H1 (cell line): ENCODE results near the gene TFAP2C. TPM values are rescaled to one million over a fixed set of nuclear protein-coding genes. Genes with fewer than 3 reads are reported as not detected.
"Not testable (repeated sequence)": the region's sequence is repeated elsewhere in the genome, so short reads cannot be mapped to it uniquely, and the experiment has no call there.

ENCODE experiments used
- CTCF ChIA-PET: fragments of 300-600 bp; sonication (Branson Sonifier 250); formaldehyde crosslinking; loops from one replicate; lab custom pipeline; 2021; ENCODE audit not compliant: partially characterized antibody; lab: Charles Lee
- POLR2A ChIA-PET: fragments of 300-600 bp; sonication (Branson Sonifier 250); formaldehyde crosslinking; loops from one replicate; lab custom pipeline; 2021; ENCODE audit warnings: inconsistent platforms; ENCODE audit not compliant: partially characterized antibody; lab: Charles Lee
- DNase-seq, 2 experiments: peaks; one replicate each; pipeline versions ENCODE4 v3.0.0 to v3.0.0-alpha.2; 2010 to 2022; ENCODE audit warnings: low spot score in 2 of 2, low read depth in 1 of 2, mixed read lengths in 1 of 2
- FAIRE-seq: peaks from 2 replicates; lab custom pipeline; 2011; peaks lifted over from hg19 to GRCh38; lab: Jason Lieb, UNC
- H2AFZ ChIP-seq: 2 replicates; pipeline ENCODE4 v1.8.1; 2012; ENCODE audit warnings: low read length, inconsistent platforms
- H2AK5ac ChIP-seq: 2 replicates; pipeline ENCODE4 v1.6.1; 2013; ENCODE audit warnings: low read depth, low read length
- H2BK120ac ChIP-seq: replicated peaks from 2 replicates; pipeline ENCODE3; 2013; ENCODE audit warnings: low read depth, low read length, inconsistent platforms
- H2BK12ac ChIP-seq: 2 replicates; pipeline ENCODE4 v1.6.1; 2013; ENCODE audit warnings: low read depth, low read length
- H2BK15ac ChIP-seq: 2 replicates; pipeline ENCODE4 v1.6.1; 2013; ENCODE audit warnings: low read length
- H2BK20ac ChIP-seq: 2 replicates; pipeline ENCODE4 v1.6.1; 2013; ENCODE audit warnings: low read length
- H2BK5ac ChIP-seq: 2 replicates; pipeline ENCODE4 v1.6.1; 2013; ENCODE audit warnings: low read depth, low read length
- H3K14ac ChIP-seq: 2 replicates; pipeline ENCODE4 v1.6.1; 2013; ENCODE audit warnings: inconsistent platforms; ENCODE audit not compliant: insufficient read length
- H3K18ac ChIP-seq: 2 replicates; pipeline ENCODE4 v1.6.1; 2013; ENCODE audit warnings: low read length; ENCODE audit errors: extremely low read depth
- H3K23ac ChIP-seq: 2 replicates; pipeline ENCODE4 v1.6.1; 2013; ENCODE audit warnings: inconsistent platforms; ENCODE audit not compliant: insufficient read length
- H3K23me2 ChIP-seq: 2 replicates; pipeline ENCODE4 v1.6.1; 2013; ENCODE audit warnings: low read depth, low read length
- H3K27ac ChIP-seq: 2 replicates; pipeline ENCODE4 v1.6.1; 2011; ENCODE audit warnings: low read depth, low read length, inconsistent platforms
- H3K27me3 ChIP-seq, 4 experiments: replicated peaks in 1 of 4; 1 replicate in 1 of 4; 2 replicates in 3 of 4; pipeline versions ENCODE4 v1.6.1 to v1.8.1; 2011 to 2013; ENCODE audit warnings: low read length in 3 of 4, mild to moderate bottlenecking in 3 of 4, inconsistent platforms in 2 of 4, mixed read lengths in 2 of 4, moderate library complexity in 1 of 4; ENCODE audit not compliant: control insufficient read depth in 3 of 4, insufficient read depth in 3 of 4; ENCODE audit errors: extremely low read depth in 1 of 4
- H3K36me3 ChIP-seq, 4 experiments: 2 replicates each; pipeline versions ENCODE4 v1.6.1 to v1.8.1; 2011 to 2013; ENCODE audit warnings: mild to moderate bottlenecking in 4 of 4, low read length in 3 of 4, moderate library complexity in 2 of 4, control low read depth in 1 of 4, inconsistent platforms in 1 of 4; ENCODE audit not compliant: insufficient read depth in 4 of 4, control insufficient read depth in 2 of 4
- H3K4ac ChIP-seq: replicated peaks from 2 replicates; pipeline ENCODE3; 2013; ENCODE audit warnings: low read length, low read depth, mixed read lengths, inconsistent platforms; ENCODE audit not compliant: insufficient read length
- H3K4me1 ChIP-seq, 4 experiments: replicated peaks in 1 of 4; 1 replicate in 1 of 4; 2 replicates in 3 of 4; pipeline versions ENCODE4 v1.6.1 to v1.8.1; 2011 to 2013; ENCODE audit warnings: low read length in 3 of 4, inconsistent platforms in 2 of 4, mixed read lengths in 1 of 4; ENCODE audit not compliant: insufficient read depth in 4 of 4, control insufficient read depth in 3 of 4
- H3K4me2 ChIP-seq, 2 experiments: 2 replicates each; pipeline versions ENCODE4 v1.6.1 to v1.8.1; 2011 to 2013; ENCODE audit warnings: low read depth in 2 of 2, low read length in 2 of 2, control low read depth in 1 of 2, inconsistent platforms in 1 of 2, mild to moderate bottlenecking in 1 of 2; ENCODE audit not compliant: insufficient read depth in 1 of 2
- H3K4me3 ChIP-seq, 4 experiments: fragments of 200-600, 300-600 bp in 1 of 4; sonication (generic), shearing (Covaris generic), sonication (Bioruptor Twin) in 1 of 4; 2 replicates each; pipeline versions ENCODE4 v1.5.1 to v1.8.1; 2011 to 2016; ENCODE audit warnings: low read length in 4 of 4, low read depth in 3 of 4, control low read depth in 2 of 4, inconsistent platforms in 2 of 4, mild to moderate bottlenecking in 2 of 4, mixed read lengths in 1 of 4, moderate library complexity in 1 of 4; ENCODE audit not compliant: insufficient read depth in 2 of 4; ENCODE audit errors: extremely low read depth in 1 of 4
- H3K56ac ChIP-seq: replicated peaks from 2 replicates; pipeline ENCODE3; 2013; ENCODE audit warnings: low read depth, mild to moderate bottlenecking, mixed read lengths, low read length, inconsistent platforms; ENCODE audit not compliant: insufficient read length
- H3K79me1 ChIP-seq: 2 replicates; pipeline ENCODE4 v1.6.1; 2013; ENCODE audit warnings: low read depth, low read length, control low read depth
- H3K79me2 ChIP-seq, 2 experiments: 2 replicates each; pipeline versions ENCODE4 v1.6.1 to v1.8.1; 2012 to 2013; ENCODE audit warnings: low read length in 2 of 2, mild to moderate bottlenecking in 2 of 2, inconsistent platforms in 1 of 2; ENCODE audit not compliant: insufficient read depth in 2 of 2, control insufficient read depth in 1 of 2
- H3K9ac ChIP-seq, 4 experiments: replicated peaks in 1 of 4; 1 replicate in 1 of 4; 2 replicates in 3 of 4; pipeline versions ENCODE4 v1.6.1 to v1.8.1; 2011 to 2013; ENCODE audit warnings: low read depth in 3 of 4, low read length in 3 of 4, control low read depth in 2 of 4, mild to moderate bottlenecking in 2 of 4, moderate library complexity in 2 of 4, inconsistent platforms in 1 of 4; ENCODE audit errors: extremely low read depth in 1 of 4
- H3K9me3 ChIP-seq, 2 experiments: 2 replicates each; pipeline versions ENCODE4 v1.6.1 to v1.8.1; 2012 to 2013; ENCODE audit warnings: mild to moderate bottlenecking in 2 of 2, moderate library complexity in 2 of 2, control low read depth in 1 of 2, inconsistent platforms in 1 of 2, low read depth in 1 of 2, low read length in 1 of 2, mixed read lengths in 1 of 2; ENCODE audit not compliant: insufficient read depth in 2 of 2
- H4K20me1 ChIP-seq, 2 experiments: replicated peaks in 1 of 2; 2 replicates each; pipeline versions ENCODE3 to v1.8.1; 2011 to 2013; ENCODE audit warnings: inconsistent platforms in 2 of 2, low read length in 2 of 2, mild to moderate bottlenecking in 1 of 2; ENCODE audit not compliant: insufficient read depth in 2 of 2, control insufficient read depth in 1 of 2
- H4K5ac ChIP-seq: 2 replicates; pipeline ENCODE4 v1.6.1; 2013; ENCODE audit warnings: low read length, low read depth, mixed read lengths, inconsistent platforms; ENCODE audit not compliant: insufficient read length
- H4K8ac ChIP-seq: 2 replicates; pipeline ENCODE4 v1.8.0; 2013; ENCODE audit warnings: mild to moderate bottlenecking, moderate library complexity, low read length, inconsistent platforms; ENCODE audit not compliant: insufficient read depth; ENCODE audit errors: extremely low read depth
- H4K91ac ChIP-seq: replicated peaks from 2 replicates; pipeline ENCODE3; 2013; ENCODE audit warnings: low read length, mixed read lengths, inconsistent platforms; ENCODE audit not compliant: insufficient read length
- WGBS, 2 experiments: shearing (Covaris generic) in 1 of 2; methylation state at CpG; one replicate each; pipeline versions ENCODE4 v1.1.6 to v1.1.7; 2013 to 2015; ENCODE audit warnings: low lambda C conversion rate in 2 of 2, mixed read lengths in 2 of 2, inconsistent platforms in 1 of 2, low coverage in 1 of 2, missing lambda C conversion rate in 1 of 2; ENCODE audit not compliant: insufficient replicate concordance in 2 of 2, insufficient coverage in 1 of 2, insufficient read length in 1 of 2; ENCODE audit errors: extremely low coverage in 1 of 2, missing lambda C conversion rate in 1 of 2; 5-methylcytosine and 5-hydroxymethylcytosine counted together
- polyA plus RNA-seq, 7 experiments: library from polyadenylated mRNA; depleted of rRNA in 3 of 7; stranded (reverse) in 5 of 7; unstranded in 2 of 7; fragments of >200 nt in 5 of 7; fragments of 200-250 nt in 2 of 7; gene quantifications; 1 replicate in 5 of 7; 2 replicates in 1 of 7; 4 replicates in 1 of 7; pipeline versions ENCODE4 v1.2.1 to v1.2.3, GENCODE V29; 2011 to 2013; ENCODE audit warnings: missing spikeins in 2 of 7, mixed read lengths in 2 of 7
- total RNA-seq: library from RNA; stranded (reverse); fragmentation: NEBNext Ultra II Directional; extraction: Animal tissue kit (Norgen Biotek cat#: 25700); gene quantifications from 2 replicates; pipeline ENCODE4 v1.2.1, GENCODE V29; 2021

The TFAP2C gene
- total and polyA plus RNA-seq, 2 of the 8 experiments (the other 6 are each of a cell fraction or from before 2014, with no cell fraction given), result 1.7 to 5.8 TPM

DNA sequence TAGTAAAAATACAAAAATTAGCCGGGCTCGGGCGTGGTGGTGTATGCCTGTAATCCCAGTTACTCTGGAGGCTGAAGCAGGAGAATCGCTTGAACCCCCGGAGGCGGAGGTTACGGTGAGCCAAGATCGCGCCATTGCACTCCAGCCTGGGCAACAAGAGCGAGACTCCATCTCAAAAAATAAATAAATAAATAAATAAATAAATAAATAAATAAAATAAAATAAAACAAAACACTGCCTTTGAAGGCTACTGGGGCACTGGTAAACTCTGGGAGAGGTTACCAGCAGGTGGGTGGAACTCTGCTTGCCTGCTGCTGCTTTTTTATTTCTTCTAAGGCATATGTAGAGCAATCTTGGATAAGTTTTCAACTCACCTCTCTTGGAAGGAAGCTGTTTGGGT, 5.2 kb upstream of the TFAP2C start:
- H3K18ac ChIP-seq, H3K23ac ChIP-seq, H2BK20ac ChIP-seq, H2AFZ ChIP-seq, H2AK5ac ChIP-seq, DNase-seq, H3K9me3 ChIP-seq, H3K36me3 ChIP-seq, H2BK12ac ChIP-seq, H3K79me2 ChIP-seq, H3K14ac ChIP-seq, H4K8ac ChIP-seq, FAIRE-seq, H3K27ac ChIP-seq, H4K91ac ChIP-seq, H3K79me1 ChIP-seq, H4K5ac ChIP-seq, H2BK15ac ChIP-seq, H3K9ac ChIP-seq, H2BK5ac ChIP-seq, H3K4ac ChIP-seq, H2BK120ac ChIP-seq, H3K56ac ChIP-seq: not testable (repeated sequence)
- POLR2A ChIA-PET, result interaction anchor here (0.9 kb wide), 1 partner anchor 380 kb away, joined by 3 read pairs; no protein-coding TSS in a partner anchor
- Histone ChIP-seq H3K4me2 (peak overlapping the region; percentile 77; a peak in 3 of 4 replicates), H3K4me3 (peak overlapping the region in 1 of 4 experiments; percentile 81; a peak in 3 of 8 replicates), H4K20me1 (peaks cover 15 to 21% of the 10 kb centered on the region in 2 experiments), H3K27me3 (peaks cover 40 to 41% (median 40%) of the 10 kb centered on the region in 4 experiments), H3K23me2 (peaks cover 23% of the 10 kb centered on the region; the same call in 1 of the 2 replicates), H3K4me1 (peaks cover 4 to 18% (median 15%) of the 10 kb centered on the region in 4 experiments)
- CTCF ChIA-PET, result interaction anchor here (1.0 to 1.4 kb wide), 2 partner anchors 72 to 234 kb away, joined by 4 to 5 read pairs; no protein-coding TSS in a partner anchor
- WGBS, 2 experiments, result 80% methylated on average over 7 of the region's 10 CpGs; no CpG with 5 or more reads in 1 of the 2 experiments
